H1 (cell line): Measurements from ENCODE around the gene KLRK1. TPM values are rescaled to one million over a fixed set of nuclear protein-coding genes. Genes with fewer than 3 reads are reported as not detected.

Experiments used
- FOSL1 ChIP-seq: IDR thresholded peaks from 2 replicates; pipeline ENCODE4 v1.6.1; 2011; ENCODE audit warnings: mild to moderate bottlenecking, low read depth, low read length, moderate library complexity; ENCODE audit not compliant: insufficient read depth
- KDM1A ChIP-seq: fragments of 200-600, 300-600 bp; sonication (generic); IDR thresholded peaks from 2 replicates; pipeline ENCODE4 v1.7.1; 2016; ENCODE audit warnings: mild to moderate bottlenecking, low read length, borderline replicate concordance
- MAFK ChIP-seq: IDR thresholded peaks from 2 replicates; pipeline ENCODE4 v1.6.1; 2012; ENCODE audit warnings: low read depth, mild to moderate bottlenecking, improper control_type of control experiment, low read length
- POLR2A ChIP-seq, 2 experiments: IDR thresholded peaks; 1 replicate in 1 of 2; 2 replicates in 1 of 2; pipeline ENCODE4 v1.6.1; 2011; ENCODE audit warnings: low read depth in 2 of 2, low read length in 2 of 2, mild to moderate bottlenecking in 2 of 2; ENCODE audit errors: control extremely low read depth in 1 of 2
- RBBP5 ChIP-seq: IDR thresholded peaks from 2 replicates; pipeline ENCODE4 v1.7.1; 2012; ENCODE audit warnings: low read depth, mild to moderate bottlenecking, inconsistent platforms, low read length, moderate library complexity, borderline replicate concordance
- SAP30 ChIP-seq: fragments of 300-600 bp; sonication (generic); IDR thresholded peaks from 2 replicates; pipeline ENCODE4 v1.7.1; 2012; ENCODE audit warnings: low read length, moderate library complexity, mild to moderate bottlenecking, inconsistent platforms; ENCODE audit not compliant: insufficient read depth, insufficient replicate concordance
- SP4 ChIP-seq: IDR thresholded peaks from 2 replicates; pipeline ENCODE4 v1.6.1; 2012; ENCODE audit warnings: low read length, inconsistent platforms
- SUZ12 ChIP-seq: fragments of 200-600 bp; sonication (generic); IDR thresholded peaks from 2 replicates; pipeline ENCODE4 v1.6.1; 2012; ENCODE audit warnings: mild to moderate bottlenecking, inconsistent platforms, low read length, moderate library complexity, mixed read lengths
- TBP ChIP-seq: IDR thresholded peaks from 2 replicates; pipeline ENCODE4 v1.6.1; 2011; ENCODE audit warnings: low read depth, low read length, improper control_type of control experiment
- TEAD4 ChIP-seq: IDR thresholded peaks from 2 replicates; pipeline ENCODE4 v1.6.1; 2012; ENCODE audit warnings: low read depth, low read length, inconsistent platforms, mixed read lengths
- polyA plus RNA-seq, 7 experiments: library from polyadenylated mRNA; depleted of rRNA in 3 of 7; stranded (reverse) in 5 of 7; unstranded in 2 of 7; fragments of >200 nt in 5 of 7; fragments of 200-250 nt in 2 of 7; gene quantifications; 1 replicate in 5 of 7; 2 replicates in 1 of 7; 4 replicates in 1 of 7; pipeline versions ENCODE4 v1.2.1 to v1.2.3, GENCODE V29; 2011 to 2013; ENCODE audit warnings: missing spikeins in 2 of 7, mixed read lengths in 2 of 7
- total RNA-seq: library from RNA; stranded (reverse); fragmentation: NEBNext Ultra II Directional; extraction: Animal tissue kit (Norgen Biotek cat#: 25700); gene quantifications from 2 replicates; pipeline ENCODE4 v1.2.1, GENCODE V29; 2021
- TF ChIP-seq, protein P1 (sequence below): fragments of 300-600 bp; sonication (generic); IDR thresholded peaks from 2 replicates; pipeline ENCODE4 v1.7.1; 2012; ENCODE audit warnings: low read length, moderate library complexity, mild to moderate bottlenecking, inconsistent platforms; ENCODE audit not compliant: insufficient replicate concordance

Gene KLRK1
- total and polyA plus RNA-seq, 2 of the 8 experiments (the other 6 are each of a cell fraction or from before 2014, with no cell fraction given) = not detected

DNA sequence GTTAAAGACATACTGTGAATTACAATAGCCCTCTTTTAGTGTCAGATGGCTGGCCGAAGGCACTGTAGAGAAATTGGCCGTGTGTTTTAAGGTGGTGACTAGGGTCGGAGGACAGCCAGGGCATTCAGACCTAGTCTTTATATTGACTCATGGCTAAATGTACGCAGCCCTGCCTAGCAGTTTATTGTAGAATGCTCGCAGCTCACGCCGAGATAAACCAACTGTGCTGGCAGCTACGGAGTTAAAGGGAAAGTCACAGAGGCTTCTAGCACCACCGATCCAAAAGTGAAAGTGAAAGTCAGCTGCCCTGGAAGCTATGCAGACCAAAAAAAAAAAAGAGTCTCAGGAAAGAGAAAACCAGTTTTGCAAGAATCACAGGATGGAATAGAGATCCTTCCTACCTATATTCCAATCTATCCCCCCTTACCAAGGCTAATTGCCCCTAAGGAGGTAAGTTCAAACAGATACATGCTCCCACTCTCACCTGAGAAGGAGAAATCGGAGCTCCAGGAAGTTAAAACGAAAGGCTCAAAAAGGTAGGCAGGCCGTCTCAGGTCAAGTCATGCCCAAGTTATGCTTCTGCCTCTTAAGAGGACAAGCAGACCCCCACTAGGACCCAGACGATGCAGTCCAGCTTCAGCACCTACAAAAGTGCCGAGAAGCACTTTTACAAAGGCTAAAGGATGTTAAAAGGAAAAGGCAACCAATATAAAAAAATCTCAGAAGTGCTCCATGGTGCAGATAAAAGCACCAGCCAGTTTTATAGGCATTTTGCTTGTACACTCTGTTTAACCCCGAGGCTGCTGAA is 24.8 kb downstream of the KLRK1 start (continued):
- TF ChIP-seq, protein P1, sequence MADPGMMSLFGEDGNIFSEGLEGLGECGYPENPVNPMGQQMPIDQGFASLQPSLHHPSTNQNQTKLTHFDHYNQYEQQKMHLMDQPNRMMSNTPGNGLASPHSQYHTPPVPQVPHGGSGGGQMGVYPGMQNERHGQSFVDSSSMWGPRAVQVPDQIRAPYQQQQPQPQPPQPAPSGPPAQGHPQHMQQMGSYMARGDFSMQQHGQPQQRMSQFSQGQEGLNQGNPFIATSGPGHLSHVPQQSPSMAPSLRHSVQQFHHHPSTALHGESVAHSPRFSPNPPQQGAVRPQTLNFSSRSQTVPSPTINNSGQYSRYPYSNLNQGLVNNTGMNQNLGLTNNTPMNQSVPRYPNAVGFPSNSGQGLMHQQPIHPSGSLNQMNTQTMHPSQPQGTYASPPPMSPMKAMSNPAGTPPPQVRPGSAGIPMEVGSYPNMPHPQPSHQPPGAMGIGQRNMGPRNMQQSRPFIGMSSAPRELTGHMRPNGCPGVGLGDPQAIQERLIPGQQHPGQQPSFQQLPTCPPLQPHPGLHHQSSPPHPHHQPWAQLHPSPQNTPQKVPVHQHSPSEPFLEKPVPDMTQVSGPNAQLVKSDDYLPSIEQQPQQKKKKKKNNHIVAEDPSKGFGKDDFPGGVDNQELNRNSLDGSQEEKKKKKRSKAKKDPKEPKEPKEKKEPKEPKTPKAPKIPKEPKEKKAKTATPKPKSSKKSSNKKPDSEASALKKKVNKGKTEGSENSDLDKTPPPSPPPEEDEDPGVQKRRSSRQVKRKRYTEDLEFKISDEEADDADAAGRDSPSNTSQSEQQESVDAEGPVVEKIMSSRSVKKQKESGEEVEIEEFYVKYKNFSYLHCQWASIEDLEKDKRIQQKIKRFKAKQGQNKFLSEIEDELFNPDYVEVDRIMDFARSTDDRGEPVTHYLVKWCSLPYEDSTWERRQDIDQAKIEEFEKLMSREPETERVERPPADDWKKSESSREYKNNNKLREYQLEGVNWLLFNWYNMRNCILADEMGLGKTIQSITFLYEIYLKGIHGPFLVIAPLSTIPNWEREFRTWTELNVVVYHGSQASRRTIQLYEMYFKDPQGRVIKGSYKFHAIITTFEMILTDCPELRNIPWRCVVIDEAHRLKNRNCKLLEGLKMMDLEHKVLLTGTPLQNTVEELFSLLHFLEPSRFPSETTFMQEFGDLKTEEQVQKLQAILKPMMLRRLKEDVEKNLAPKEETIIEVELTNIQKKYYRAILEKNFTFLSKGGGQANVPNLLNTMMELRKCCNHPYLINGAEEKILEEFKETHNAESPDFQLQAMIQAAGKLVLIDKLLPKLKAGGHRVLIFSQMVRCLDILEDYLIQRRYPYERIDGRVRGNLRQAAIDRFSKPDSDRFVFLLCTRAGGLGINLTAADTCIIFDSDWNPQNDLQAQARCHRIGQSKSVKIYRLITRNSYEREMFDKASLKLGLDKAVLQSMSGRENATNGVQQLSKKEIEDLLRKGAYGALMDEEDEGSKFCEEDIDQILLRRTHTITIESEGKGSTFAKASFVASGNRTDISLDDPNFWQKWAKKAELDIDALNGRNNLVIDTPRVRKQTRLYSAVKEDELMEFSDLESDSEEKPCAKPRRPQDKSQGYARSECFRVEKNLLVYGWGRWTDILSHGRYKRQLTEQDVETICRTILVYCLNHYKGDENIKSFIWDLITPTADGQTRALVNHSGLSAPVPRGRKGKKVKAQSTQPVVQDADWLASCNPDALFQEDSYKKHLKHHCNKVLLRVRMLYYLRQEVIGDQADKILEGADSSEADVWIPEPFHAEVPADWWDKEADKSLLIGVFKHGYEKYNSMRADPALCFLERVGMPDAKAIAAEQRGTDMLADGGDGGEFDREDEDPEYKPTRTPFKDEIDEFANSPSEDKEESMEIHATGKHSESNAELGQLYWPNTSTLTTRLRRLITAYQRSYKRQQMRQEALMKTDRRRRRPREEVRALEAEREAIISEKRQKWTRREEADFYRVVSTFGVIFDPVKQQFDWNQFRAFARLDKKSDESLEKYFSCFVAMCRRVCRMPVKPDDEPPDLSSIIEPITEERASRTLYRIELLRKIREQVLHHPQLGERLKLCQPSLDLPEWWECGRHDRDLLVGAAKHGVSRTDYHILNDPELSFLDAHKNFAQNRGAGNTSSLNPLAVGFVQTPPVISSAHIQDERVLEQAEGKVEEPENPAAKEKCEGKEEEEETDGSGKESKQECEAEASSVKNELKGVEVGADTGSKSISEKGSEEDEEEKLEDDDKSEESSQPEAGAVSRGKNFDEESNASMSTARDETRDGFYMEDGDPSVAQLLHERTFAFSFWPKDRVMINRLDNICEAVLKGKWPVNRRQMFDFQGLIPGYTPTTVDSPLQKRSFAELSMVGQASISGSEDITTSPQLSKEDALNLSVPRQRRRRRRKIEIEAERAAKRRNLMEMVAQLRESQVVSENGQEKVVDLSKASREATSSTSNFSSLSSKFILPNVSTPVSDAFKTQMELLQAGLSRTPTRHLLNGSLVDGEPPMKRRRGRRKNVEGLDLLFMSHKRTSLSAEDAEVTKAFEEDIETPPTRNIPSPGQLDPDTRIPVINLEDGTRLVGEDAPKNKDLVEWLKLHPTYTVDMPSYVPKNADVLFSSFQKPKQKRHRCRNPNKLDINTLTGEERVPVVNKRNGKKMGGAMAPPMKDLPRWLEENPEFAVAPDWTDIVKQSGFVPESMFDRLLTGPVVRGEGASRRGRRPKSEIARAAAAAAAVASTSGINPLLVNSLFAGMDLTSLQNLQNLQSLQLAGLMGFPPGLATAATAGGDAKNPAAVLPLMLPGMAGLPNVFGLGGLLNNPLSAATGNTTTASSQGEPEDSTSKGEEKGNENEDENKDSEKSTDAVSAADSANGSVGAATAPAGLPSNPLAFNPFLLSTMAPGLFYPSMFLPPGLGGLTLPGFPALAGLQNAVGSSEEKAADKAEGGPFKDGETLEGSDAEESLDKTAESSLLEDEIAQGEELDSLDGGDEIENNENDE = no peak
- no peak for TF ChIP-seq TEAD4
- no peak for TF ChIP-seq SUZ12
- TF ChIP-seq MAFK = no peak
- TF ChIP-seq POLR2A (IDR thresholded peaks at IDR 0.05; ENCODE audit: control extremely low read depth in 1 of 2, low read depth in 2 of 2, low read length in 2 of 2) = no peak
- TF ChIP-seq SAP30 = peak; percentile 30
- TF ChIP-seq SP4 = no peak
- no peak for TF ChIP-seq KDM1A
- TF ChIP-seq RBBP5 = peak; percentile 86; the same call in 1 of the 2 replicates
- TF ChIP-seq FOSL1 = peak; percentile 83; the same call in 1 of the 2 replicates
- no peak for TF ChIP-seq TBP
